H1 (cell line): ENCODE data around the gene METTL1.

Source experiments
- CHD2 ChIP-seq: IDR thresholded peaks from 2 replicates; pipeline ENCODE4 v1.6.1; 2012; ENCODE audit warnings: low read length, improper control_type of control experiment
- CREB1 ChIP-seq: IDR thresholded peaks from 2 replicates; pipeline ENCODE4 v1.6.1; 2012; ENCODE audit warnings: inconsistent platforms
- EP300 ChIP-seq, 2 experiments: IDR thresholded peaks; 1 replicate in 1 of 2; 2 replicates in 1 of 2; pipeline ENCODE4 v1.6.1; 2011 to 2012; ENCODE audit warnings: low read depth in 2 of 2, low read length in 2 of 2, mild to moderate bottlenecking in 2 of 2, borderline replicate concordance in 1 of 2, inconsistent platforms in 1 of 2, moderate library complexity in 1 of 2
- EZH2 ChIP-seq: fragments of 200-600 bp; sonication (generic); IDR thresholded peaks from 2 replicates; pipeline ENCODE4 v1.7.1; 2012; ENCODE audit warnings: low read depth, mild to moderate bottlenecking, moderate library complexity, low read length, inconsistent platforms; ENCODE audit not compliant: severe bottlenecking
- KDM1A ChIP-seq: fragments of 200-600, 300-600 bp; sonication (generic); IDR thresholded peaks from 2 replicates; pipeline ENCODE4 v1.7.1; 2016; ENCODE audit warnings: mild to moderate bottlenecking, low read length, borderline replicate concordance
- POLR2A ChIP-seq, 2 experiments: IDR thresholded peaks; 1 replicate in 1 of 2; 2 replicates in 1 of 2; pipeline ENCODE4 v1.6.1; 2011; ENCODE audit warnings: low read depth in 2 of 2, low read length in 2 of 2, mild to moderate bottlenecking in 2 of 2; ENCODE audit errors: control extremely low read depth in 1 of 2
- RAD21 ChIP-seq, 2 experiments: IDR thresholded peaks in 1 of 2; conservative IDR thresholded peaks in 1 of 2; 2 replicates each; pipeline ENCODE4 v1.6.1; 2011; ENCODE audit warnings: low read depth in 2 of 2, low read length in 2 of 2, improper control_type of control experiment in 1 of 2, inconsistent platforms in 1 of 2, mild to moderate bottlenecking in 1 of 2, moderate library complexity in 1 of 2
- SIN3A ChIP-seq, 2 experiments: IDR thresholded peaks in 1 of 2; conservative IDR thresholded peaks in 1 of 2; 2 replicates each; pipeline ENCODE4 v1.6.1; 2011 to 2012; ENCODE audit warnings: low read length in 2 of 2, improper control_type of control experiment in 1 of 2, low read depth in 1 of 2, mild to moderate bottlenecking in 1 of 2
- TEAD4 ChIP-seq: IDR thresholded peaks from 2 replicates; pipeline ENCODE4 v1.6.1; 2012; ENCODE audit warnings: low read depth, low read length, inconsistent platforms, mixed read lengths
- TF ChIP-seq, protein P1 (sequence below), 3 experiments: IDR thresholded peaks; 1 replicate in 2 of 3; 2 replicates in 1 of 3; pipeline versions ENCODE4 v1.5.1 to v1.6.1; 2011; ENCODE audit warnings: low read length in 3 of 3, mild to moderate bottlenecking in 3 of 3, inconsistent platforms in 2 of 3, low read depth in 1 of 3, moderate library complexity in 1 of 3; ENCODE audit not compliant: insufficient read depth in 1 of 3; ENCODE audit errors: control extremely low read depth in 1 of 3

DNA sequence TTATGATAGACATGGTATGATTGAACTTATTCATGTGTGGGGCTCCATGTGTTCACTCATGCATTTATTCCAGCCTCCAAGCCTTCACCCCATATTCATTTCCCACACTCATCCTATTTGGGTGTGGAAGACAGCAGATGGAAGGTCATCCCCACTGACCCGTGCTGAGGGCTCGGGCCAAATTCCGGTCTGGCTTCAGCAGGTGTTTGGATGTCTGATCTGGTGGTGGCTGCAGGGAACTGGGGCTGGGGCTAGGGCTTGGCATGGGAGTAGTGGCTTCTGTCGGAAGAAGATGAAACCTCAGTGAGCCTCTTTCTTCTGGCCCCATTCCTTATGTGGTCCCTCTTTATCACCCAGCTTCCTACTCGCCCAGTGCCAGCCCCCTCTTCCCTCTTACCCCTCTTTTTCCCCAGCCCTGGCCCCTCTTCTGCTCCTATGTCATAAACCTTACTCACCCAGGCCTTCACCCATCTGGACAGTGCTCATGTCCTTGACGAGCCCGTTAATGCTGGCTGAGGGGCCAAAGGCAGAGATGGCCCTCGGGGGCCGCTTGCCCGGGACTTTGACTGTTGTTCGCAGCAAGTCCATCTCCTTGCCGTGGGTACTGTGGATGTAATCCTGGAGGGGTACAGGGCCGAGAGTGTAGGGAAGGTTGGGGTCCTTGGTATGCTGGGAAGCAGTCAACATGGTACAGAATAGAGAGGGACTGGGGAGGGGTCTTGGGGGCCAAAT lies 41.4 kb downstream of the METTL1 start:
- TF ChIP-seq TEAD4, result no peak
- TF ChIP-seq EZH2, result no peak
- TF ChIP-seq KDM1A, result no peak
- TF ChIP-seq, protein P1, sequence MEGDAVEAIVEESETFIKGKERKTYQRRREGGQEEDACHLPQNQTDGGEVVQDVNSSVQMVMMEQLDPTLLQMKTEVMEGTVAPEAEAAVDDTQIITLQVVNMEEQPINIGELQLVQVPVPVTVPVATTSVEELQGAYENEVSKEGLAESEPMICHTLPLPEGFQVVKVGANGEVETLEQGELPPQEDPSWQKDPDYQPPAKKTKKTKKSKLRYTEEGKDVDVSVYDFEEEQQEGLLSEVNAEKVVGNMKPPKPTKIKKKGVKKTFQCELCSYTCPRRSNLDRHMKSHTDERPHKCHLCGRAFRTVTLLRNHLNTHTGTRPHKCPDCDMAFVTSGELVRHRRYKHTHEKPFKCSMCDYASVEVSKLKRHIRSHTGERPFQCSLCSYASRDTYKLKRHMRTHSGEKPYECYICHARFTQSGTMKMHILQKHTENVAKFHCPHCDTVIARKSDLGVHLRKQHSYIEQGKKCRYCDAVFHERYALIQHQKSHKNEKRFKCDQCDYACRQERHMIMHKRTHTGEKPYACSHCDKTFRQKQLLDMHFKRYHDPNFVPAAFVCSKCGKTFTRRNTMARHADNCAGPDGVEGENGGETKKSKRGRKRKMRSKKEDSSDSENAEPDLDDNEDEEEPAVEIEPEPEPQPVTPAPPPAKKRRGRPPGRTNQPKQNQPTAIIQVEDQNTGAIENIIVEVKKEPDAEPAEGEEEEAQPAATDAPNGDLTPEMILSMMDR (IDR thresholded peaks at IDR 0.05; ENCODE audit: control extremely low read depth in 1 of 3, insufficient read depth in 1 of 3, low read depth in 1 of 3, low read length in 3 of 3), result no peak
- TF ChIP-seq CREB1, result no peak
- no peak for TF ChIP-seq CHD2
- TF ChIP-seq SIN3A (conservative IDR thresholded peaks at IDR 0.05 in 1 of 2, IDR thresholded peaks at IDR 0.05 in 1 of 2; ENCODE audit: low read depth in 1 of 2, low read length in 2 of 2), result no peak
- no peak for TF ChIP-seq EP300 (IDR thresholded peaks at IDR 0.05; ENCODE audit: borderline replicate concordance in 1 of 2, low read depth in 2 of 2, low read length in 2 of 2)
- no peak for TF ChIP-seq POLR2A (IDR thresholded peaks at IDR 0.05; ENCODE audit: control extremely low read depth in 1 of 2, low read depth in 2 of 2, low read length in 2 of 2)
- no peak for TF ChIP-seq RAD21 (IDR thresholded peaks at IDR 0.05 in 1 of 2, conservative IDR thresholded peaks at IDR 0.05 in 1 of 2; ENCODE audit: low read depth in 2 of 2, low read length in 2 of 2)
